ENCODE measurements around the gene CEP126.

The CEP126 gene

GRCh38 chr11:101940901-101941520 is 26.2 kb downstream of the CEP126 start:
- H3K4me2 ChIP-seq (ENCODE audit: low read length) = no peak overlapping the region
- TF ChIP-seq CTCF (IDR thresholded peaks at IDR 0.05; ENCODE audit: low read depth, low read length, poor library complexity, severe bottlenecking) (no peak), EZH2phosphoT487 (IDR thresholded peaks at IDR 0.05; ENCODE audit: borderline replicate concordance, low read length) (no peak)
- no peaks in the 10 kb centered on the region for H3K79me2 ChIP-seq (ENCODE audit: control insufficient read depth, low read length)
- H4K20me1 ChIP-seq (ENCODE audit: control insufficient read depth, insufficient read depth, low read depth, low read length) = no peaks in the 10 kb centered on the region
- no peaks in the 10 kb centered on the region for H3F3A ChIP-seq (ENCODE audit: control insufficient read depth, insufficient read depth)
- no peaks in the 10 kb centered on the region for H3K36me3 ChIP-seq (ENCODE audit: control insufficient read depth, low read length)
- no peak overlapping the region for H3K27ac ChIP-seq (ENCODE audit: low read depth, low read length)
- H3K27me3 ChIP-seq (ENCODE audit: control insufficient read depth, low read length) = no peaks in the 10 kb centered on the region
- no peaks in the 10 kb centered on the region for H3K9me2 ChIP-seq (replicated peaks; ENCODE audit: control insufficient read depth, low read length)
- no peak overlapping the region for H3K4me3 ChIP-seq (ENCODE audit: low read length)
- H3K9me3 ChIP-seq (ENCODE audit: control insufficient read depth, insufficient read depth, low read length) = no peaks in the 10 kb centered on the region
- H3K4me1 ChIP-seq (ENCODE audit: control insufficient read depth, low read length) = no peaks in the 10 kb centered on the region

GRCh38 chr11:101944923-101945322 is 30.1 kb downstream of the CEP126 start:
- Histone ChIP-seq H3K36me3 (ENCODE audit: control insufficient read depth, low read length) (no peaks in the 10 kb centered on the region), H3K9me3 (ENCODE audit: control insufficient read depth, insufficient read depth, low read length) (no peaks in the 10 kb centered on the region), H3K79me2 (ENCODE audit: control insufficient read depth, low read length) (no peaks in the 10 kb centered on the region), H3K4me3 (ENCODE audit: low read length) (no peak overlapping the region), H3K9me2 (replicated peaks; ENCODE audit: control insufficient read depth, low read length) (no peaks in the 10 kb centered on the region), H3F3A (ENCODE audit: control insufficient read depth, insufficient read depth) (no peaks in the 10 kb centered on the region), H3K27me3 (ENCODE audit: control insufficient read depth, low read length) (no peaks in the 10 kb centered on the region), H3K4me1 (ENCODE audit: control insufficient read depth, low read length) (no peaks in the 10 kb centered on the region), H3K4me2 (ENCODE audit: low read length) (no peak overlapping the region), H3K27ac (ENCODE audit: low read depth, low read length) (no peak overlapping the region), H4K20me1 (ENCODE audit: control insufficient read depth, insufficient read depth, low read depth, low read length) (no peaks in the 10 kb centered on the region)
- TF ChIP-seq EZH2phosphoT487 (IDR thresholded peaks at IDR 0.05; ENCODE audit: borderline replicate concordance, low read length) (no peak), CTCF (IDR thresholded peaks at IDR 0.05; ENCODE audit: low read depth, low read length, poor library complexity, severe bottlenecking) (no peak)

GRCh38 chr11:101945448-101945847 is 30.6 kb downstream of the CEP126 start:
- no peaks in the 10 kb centered on the region for H3K79me2 ChIP-seq (ENCODE audit: control insufficient read depth, low read length)
- no peaks in the 10 kb centered on the region for H3K27me3 ChIP-seq (ENCODE audit: control insufficient read depth, low read length)
- H3K36me3 ChIP-seq (ENCODE audit: control insufficient read depth, low read length) = no peaks in the 10 kb centered on the region
- H3F3A ChIP-seq (ENCODE audit: control insufficient read depth, insufficient read depth) = no peaks in the 10 kb centered on the region
- H3K27ac ChIP-seq (ENCODE audit: low read depth, low read length) = no peak overlapping the region
- no peaks in the 10 kb centered on the region for H4K20me1 ChIP-seq (ENCODE audit: control insufficient read depth, insufficient read depth, low read depth, low read length)
- H3K4me3 ChIP-seq (ENCODE audit: low read length) = no peak overlapping the region
- H3K4me1 ChIP-seq (ENCODE audit: control insufficient read depth, low read length) = no peaks in the 10 kb centered on the region
- no peak for TF ChIP-seq CTCF (IDR thresholded peaks at IDR 0.05; ENCODE audit: low read depth, low read length, poor library complexity, severe bottlenecking)
- no peak for TF ChIP-seq EZH2phosphoT487 (IDR thresholded peaks at IDR 0.05; ENCODE audit: borderline replicate concordance, low read length)
- no peaks in the 10 kb centered on the region for H3K9me3 ChIP-seq (ENCODE audit: control insufficient read depth, insufficient read depth, low read length)
- no peaks in the 10 kb centered on the region for H3K9me2 ChIP-seq (replicated peaks; ENCODE audit: control insufficient read depth, low read length)
- no peak overlapping the region for H3K4me2 ChIP-seq (ENCODE audit: low read length)
